HFFc6 (cell line): Measurements from ENCODE around the gene KCNMA1. TPM values are rescaled to one million over a fixed set of nuclear protein-coding genes. Genes with fewer than 3 reads are reported as not detected.

Experiments used
- DNase-seq: peaks from one replicate; pipeline ENCODE4 v3.0.0-alpha.2; 2018
- H3K27ac Mint-ChIP-seq: 2 replicates; pipeline ENCODE4 v1.8.0; 2020; ENCODE audit warnings: mild to moderate bottlenecking, mixed read lengths
- H3K27me3 Mint-ChIP-seq: 2 replicates; pipeline ENCODE4 v1.8.0; 2021; ENCODE audit warnings: mild to moderate bottlenecking, moderate library complexity, mixed read lengths; ENCODE audit not compliant: insufficient read depth
- H3K36me3 Mint-ChIP-seq: 2 replicates; pipeline ENCODE4 v1.8.0; 2021; ENCODE audit warnings: low read depth, mixed read lengths
- H3K4me1 Mint-ChIP-seq: 2 replicates; pipeline ENCODE4 v1.8.0; 2020; ENCODE audit warnings: low read depth, mixed read lengths
- H3K4me3 Mint-ChIP-seq: 2 replicates; pipeline ENCODE4 v1.8.0; 2020; ENCODE audit warnings: mild to moderate bottlenecking, moderate library complexity, mixed read lengths
- H3K9me3 Mint-ChIP-seq: 2 replicates; pipeline ENCODE4 v1.8.0; 2020; ENCODE audit warnings: mild to moderate bottlenecking, mixed read lengths
- CTCF ChIP-seq: fragments of 200-600 bp; sonication (generic); IDR thresholded peaks from 2 replicates; pipeline ENCODE4 v1.5.0; 2021; ENCODE audit warnings: antibody characterized with exemption, mild to moderate bottlenecking
- total RNA-seq, 6 experiments: library from RNA; stranded (reverse); fragmentation: NEBNext Ultra II Directional; extraction: Animal tissue kit (Norgen Biotek cat#: 25700); gene quantifications; 2 replicates in 1 of 6; 3 replicates in 5 of 6; pipeline ENCODE4 v1.2.3, GENCODE V29; 2021

The KCNMA1 gene
- total RNA-seq, 6 experiments from 2014 or later: 87.1 to 191 (median 93.5) TPM

DNA sequence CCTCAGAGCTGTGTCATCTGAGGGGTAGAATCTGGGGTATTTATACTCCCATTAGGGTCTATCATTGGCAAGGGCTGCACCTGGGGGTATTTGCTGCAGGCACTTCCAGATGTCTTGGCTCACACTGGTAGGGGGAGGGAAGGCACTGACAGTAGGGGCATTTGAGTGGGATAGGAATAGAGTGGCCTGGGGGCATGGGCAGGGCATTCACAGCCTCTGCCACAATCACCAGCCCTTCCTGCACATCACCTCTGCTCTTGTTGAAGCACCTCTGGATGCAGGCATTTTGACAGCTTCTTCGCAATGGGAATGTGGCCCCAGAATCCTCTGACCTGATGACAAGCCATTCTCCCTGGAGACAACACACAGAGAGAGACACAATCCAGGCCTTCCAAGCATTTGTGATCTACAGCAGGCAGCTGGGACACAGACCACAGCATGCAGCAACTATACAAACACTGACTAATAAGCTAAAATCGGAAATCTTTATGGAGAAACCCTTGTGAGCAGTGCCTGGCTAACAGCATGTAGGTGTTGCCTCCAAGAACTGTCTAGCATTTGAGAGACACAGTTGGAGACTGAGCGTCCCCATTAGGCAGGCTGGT is 178.5 kb downstream of the KCNMA1 start:
- no peak for TF ChIP-seq CTCF
- H3K27ac Mint-ChIP-seq: peak overlapping the region; percentile 72

GRCh38 chr10:77457721-77458120 is 179.9 kb downstream of the KCNMA1 start:
- no peak for TF ChIP-seq CTCF
- peaks cover 6% of the 10 kb centered on the region for H3K27me3 Mint-ChIP-seq
- H3K36me3 Mint-ChIP-seq: peaks cover 4% of the 10 kb centered on the region; the same call in 1 of the 2 replicates
- H3K9me3 Mint-ChIP-seq: no peaks in the 10 kb centered on the region
- H3K27ac Mint-ChIP-seq: no peak overlapping the region
- no peak overlapping the region for H3K4me3 Mint-ChIP-seq
- H3K4me1 Mint-ChIP-seq: peaks cover 69% of the 10 kb centered on the region
- DNase-seq: no peak

More for the DNA sequence above, 178.5 kb downstream of the KCNMA1 start:
- Mint-ChIP-seq H3K9me3 (no peaks in the 10 kb centered on the region), H3K27me3 (peaks cover 6% of the 10 kb centered on the region), H3K4me3 (no peak overlapping the region; the same call in 1 of the 2 replicates), H3K36me3 (peaks cover 4% of the 10 kb centered on the region; the same call in 1 of the 2 replicates), H3K4me1 (peaks cover 79% of the 10 kb centered on the region)
- DNase-seq: peak; percentile 68

DNA sequence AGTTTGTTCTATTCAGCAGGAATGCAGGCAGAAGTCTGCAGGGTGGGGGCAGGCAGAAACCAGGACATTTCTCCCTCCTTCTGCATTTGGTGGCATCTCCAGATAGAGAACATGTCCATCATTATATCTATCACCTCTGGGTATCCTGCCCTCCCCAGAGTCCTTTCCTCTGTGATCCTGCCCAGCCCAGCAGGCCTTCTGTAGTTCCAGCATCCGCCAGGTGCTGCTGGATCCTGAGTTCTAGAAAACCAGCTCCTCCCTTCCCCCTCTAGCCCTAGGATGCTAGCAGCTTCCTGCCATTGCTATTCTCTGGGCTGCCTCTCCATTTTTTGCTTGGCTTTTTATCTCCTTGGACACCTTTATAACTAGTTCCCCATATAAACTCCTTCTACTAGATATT is 180.3 kb downstream of the KCNMA1 start:
- no peak overlapping the region for H3K4me3 Mint-ChIP-seq
- peaks cover 4% of the 10 kb centered on the region; the same call in 1 of the 2 replicates for H3K36me3 Mint-ChIP-seq
- no peak for TF ChIP-seq CTCF
- H3K27ac Mint-ChIP-seq: no peak overlapping the region
- peaks cover 69% of the 10 kb centered on the region for H3K4me1 Mint-ChIP-seq
- no peak for DNase-seq
- peaks cover 6% of the 10 kb centered on the region for H3K27me3 Mint-ChIP-seq
- H3K9me3 Mint-ChIP-seq: no peaks in the 10 kb centered on the region

GRCh38 chr10:77456414-77456813 is 181.2 kb downstream of the KCNMA1 start:
- Mint-ChIP-seq H3K27ac (no peak overlapping the region), H3K4me1 (peaks cover 62% of the 10 kb centered on the region), H3K36me3 (peaks cover 7% of the 10 kb centered on the region; the same call in 1 of the 2 replicates), H3K27me3 (peaks cover 4% of the 10 kb centered on the region; the same call in 1 of the 2 replicates), H3K4me3 (no peak overlapping the region), H3K9me3 (no peaks in the 10 kb centered on the region)
- TF ChIP-seq CTCF: no peak; the same call in 1 of the 2 replicates
- DNase-seq: no peak

DNA sequence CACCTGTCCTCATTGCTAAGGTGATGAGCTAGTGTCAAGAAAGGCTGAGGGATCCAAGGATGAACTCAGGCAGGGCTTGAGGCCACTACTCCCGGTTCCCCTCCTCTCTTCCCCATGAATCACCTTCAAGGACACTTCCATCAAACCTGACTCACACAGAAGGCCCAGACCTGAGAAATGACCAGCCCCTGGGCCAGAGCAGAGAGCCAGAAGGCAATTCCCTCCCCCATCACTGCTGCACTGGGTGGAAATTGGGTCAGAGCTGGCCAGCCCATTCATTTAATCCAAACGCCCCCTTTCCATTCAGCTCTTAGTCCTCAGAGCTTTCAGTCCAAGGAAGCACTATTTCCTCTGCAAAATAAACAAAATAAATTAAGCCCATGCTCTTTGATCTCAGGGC is 182.0 kb downstream of the KCNMA1 start:
- peaks cover 7% of the 10 kb centered on the region; the same call in 1 of the 2 replicates for H3K36me3 Mint-ChIP-seq
- H3K4me1 Mint-ChIP-seq: peaks cover 62% of the 10 kb centered on the region
- no peak for TF ChIP-seq CTCF
- H3K4me3 Mint-ChIP-seq: no peak overlapping the region
- peaks cover 6% of the 10 kb centered on the region; the same call in 1 of the 2 replicates for H3K27me3 Mint-ChIP-seq
- no peaks in the 10 kb centered on the region for H3K9me3 Mint-ChIP-seq
- peak overlapping the region; percentile 40; the same call in 1 of the 2 replicates for H3K27ac Mint-ChIP-seq
- peak; percentile 46 for DNase-seq
